HEK293 (cell line): ENCODE results near the gene GATA2.

Experiments used
- CTCF ChIA-PET: fragments of 350-600 bp; formaldehyde crosslinking; extraction: SDS; loops from one replicate; lab custom pipeline; 2021; ENCODE audit warnings: antibody characterized with exemption; lab: Yijun Ruan, JAX
- POLR2A ChIA-PET: fragments of 300-600 bp; formaldehyde crosslinking; extraction: SDS; loops from one replicate; lab custom pipeline; 2020; ENCODE audit warnings: antibody characterized with exemption, inconsistent platforms; lab: Yijun Ruan, JAX
- H3K27ac ChIP-seq: fragments of 200-500 bp; sonication (Bioruptor generic); 2 replicates; pipeline ENCODE4 v1.5.1; 2014; ENCODE audit warnings: low read depth, low read length, control low read depth, inconsistent platforms; ENCODE audit errors: extremely low read depth
- H3K36me3 ChIP-seq, 2 experiments: fragments of 200-500 bp in 1 of 2; sonication (Bioruptor generic) in 1 of 2; 1 replicate in 1 of 2; 2 replicates in 1 of 2; pipeline ENCODE4 v1.5.1; 2014 to 2017; ENCODE audit warnings: inconsistent platforms in 2 of 2, low read length in 2 of 2; ENCODE audit not compliant: control insufficient read depth in 2 of 2, insufficient read depth in 1 of 2
- H3K4me1 ChIP-seq: fragments of 200-500 bp; sonication (Bioruptor generic); 2 replicates; pipeline ENCODE4 v1.5.1; 2014; ENCODE audit warnings: mild to moderate bottlenecking, low read length, inconsistent platforms; ENCODE audit not compliant: control insufficient read depth, insufficient read depth
- H3K4me3 ChIP-seq: 2 replicates; pipeline ENCODE4 v1.5.1; 2011; ENCODE audit warnings: low read depth, mild to moderate bottlenecking, control low read depth, low read length, moderate library complexity
- H3K9me3 ChIP-seq: fragments of 200-500 bp; sonication (Bioruptor generic); 2 replicates; pipeline ENCODE4 v1.5.1; 2014; ENCODE audit warnings: low read depth, low read length, inconsistent platforms; ENCODE audit not compliant: control insufficient read depth, insufficient read depth
- EGR2 ChIP-seq: fragments of 450-650 bp; formaldehyde crosslinking; IDR thresholded peaks from 2 replicates; pipeline ENCODE4 v1.5.1; 2016; ENCODE audit warnings: low read depth, missing biosample characterization, missing genetic modification characterization
- IKZF3 ChIP-seq: fragments of 450-650 bp; IDR thresholded peaks from 2 replicates; pipeline ENCODE4 v1.5.0; 2018; ENCODE audit warnings: missing biosample characterization, mild to moderate bottlenecking, missing genetic modification characterization, moderate library complexity
- KLF17 ChIP-seq: fragments of 450-650 bp; formaldehyde crosslinking; IDR thresholded peaks from 2 replicates; pipeline ENCODE4 v1.5.1; 2016; ENCODE audit warnings: missing biosample characterization, missing genetic modification characterization
- ZFHX2 ChIP-seq: fragments of 450-650 bp; formaldehyde crosslinking; conservative IDR thresholded peaks from 2 replicates; pipeline ENCODE4 v1.5.1; 2016; ENCODE audit warnings: missing biosample characterization, missing genetic modification characterization
- ZIC2 ChIP-seq: fragments of 450-650 bp; formaldehyde crosslinking; IDR thresholded peaks from 2 replicates; pipeline ENCODE4 v1.5.1; 2016; ENCODE audit warnings: missing biosample characterization, missing genetic modification characterization
- ZNF148 ChIP-seq: fragments of 450-650 bp; formaldehyde crosslinking; IDR thresholded peaks from 2 replicates; pipeline ENCODE4 v1.5.0; 2017; ENCODE audit warnings: missing biosample characterization, missing genetic modification characterization, borderline replicate concordance
- ZNF2 ChIP-seq: fragments of 450-650 bp; formaldehyde crosslinking; IDR thresholded peaks from 2 replicates; pipeline ENCODE4 v1.5.1; 2016; ENCODE audit warnings: missing biosample characterization, missing genetic modification characterization
- ZNF292 ChIP-seq: fragments of 450-650 bp; formaldehyde crosslinking; IDR thresholded peaks from 2 replicates; pipeline ENCODE4 v1.5.1; 2016; ENCODE audit warnings: low read depth, missing biosample characterization, missing genetic modification characterization, borderline replicate concordance
- ZNF311 ChIP-seq: fragments of 450-650 bp; formaldehyde crosslinking; IDR thresholded peaks from 2 replicates; pipeline ENCODE4 v1.5.1; 2017; ENCODE audit warnings: missing biosample characterization, missing genetic modification characterization, borderline replicate concordance
- ZNF341 ChIP-seq: fragments of 450-650 bp; formaldehyde crosslinking; IDR thresholded peaks from 2 replicates; pipeline ENCODE4; 2016; ENCODE audit warnings: low read depth, missing biosample characterization, missing genetic modification characterization
- ZNF558 ChIP-seq: fragments of 450-650 bp; formaldehyde crosslinking; IDR thresholded peaks from 2 replicates; pipeline ENCODE4 v1.5.1; 2016; ENCODE audit warnings: missing biosample characterization, missing genetic modification characterization
- ZNF600 ChIP-seq: fragments of 450-650 bp; formaldehyde crosslinking; IDR thresholded peaks from 2 replicates; pipeline ENCODE4 v1.5.1; 2016; ENCODE audit warnings: missing biosample characterization, missing genetic modification characterization
- ZNF623 ChIP-seq: fragments of 450-650 bp; formaldehyde crosslinking; IDR thresholded peaks from 2 replicates; pipeline ENCODE4 v1.5.1; 2016; ENCODE audit warnings: missing biosample characterization, missing genetic modification characterization
- ZNF76 ChIP-seq: fragments of 450-650 bp; formaldehyde crosslinking; IDR thresholded peaks from 2 replicates; pipeline ENCODE4; 2016; ENCODE audit warnings: low read depth, missing biosample characterization, missing genetic modification characterization, borderline replicate concordance

Gene GATA2

GRCh38 chr3:128485282-128486204, 7.5 kb downstream of the GATA2 start:
- ChIA-PET POLR2A (no interaction called here), CTCF (interaction anchor here (0.6 kb wide), 1 partner anchor 36 kb away, joined by 3 read pairs; no protein-coding TSS in a partner anchor)
- no peak overlapping the region for H3K27ac ChIP-seq
- peaks cover 0 to 59% of the 10 kb centered on the region in 2 experiments; a peak in 1 of 3 replicates for H3K36me3 ChIP-seq
- H3K4me3 ChIP-seq = no peak overlapping the region
- no peaks in the 10 kb centered on the region for H3K9me3 ChIP-seq
- no peaks in the 10 kb centered on the region; the same call in 1 of the 2 replicates for H3K4me1 ChIP-seq
- TF ChIP-seq ZFHX2 (tag by site-specific recombination) (peak; percentile 80), ZNF623 (no peak), EGR2 (tag by site-specific recombination) (peak; percentile 67), ZNF600 (tag by site-specific recombination) (0 out of 2 replicates have a peak, but pooled peaks have one; percentile 40), ZNF292 (tag by site-specific recombination) (no peak)

GRCh38 chr3:128484404-128485281, 8.4 kb downstream of the GATA2 start:
- no peaks in the 10 kb centered on the region for H3K9me3 ChIP-seq
- ChIA-PET CTCF (no interaction called here), POLR2A (no interaction called here)
- H3K4me1 ChIP-seq = no peaks in the 10 kb centered on the region; the same call in 1 of the 2 replicates
- H3K27ac ChIP-seq = no peak overlapping the region
- H3K36me3 ChIP-seq = peaks cover 0 to 64% of the 10 kb centered on the region in 2 experiments; a peak in 1 of 3 replicates
- H3K4me3 ChIP-seq = no peak overlapping the region
- TF ChIP-seq ZNF558 (tag by site-specific recombination) = no peak
- TF ChIP-seq ZNF341 (tag by site-specific recombination) = 0 out of 2 replicates have a peak, but pooled peaks have one; percentile 48
- TF ChIP-seq IKZF3 = 0 out of 2 replicates have a peak, but pooled peaks have one; percentile 20
- no peak for TF ChIP-seq ZNF76 (tag by site-specific recombination)

- Histone ChIP-seq H3K9me3 (no peaks in the 10 kb centered on the region), H3K4me3 (no peak overlapping the region), H3K27ac (no peak overlapping the region), H3K36me3 (peaks cover 0 to 72% of the 10 kb centered on the region in 2 experiments; a peak in 1 of 3 replicates), H3K4me1 (no peaks in the 10 kb centered on the region; the same call in 1 of the 2 replicates)
- ChIA-PET CTCF (interaction anchor here (0.6 kb wide), 2 partner anchors 125 to 678 kb away, joined by 3 read pairs; no protein-coding TSS in a partner anchor), POLR2A (no interaction called here)
- peak; percentile 50; the same call in 1 of the 2 replicates for TF ChIP-seq ZNF600 (tag by site-specific recombination)
- no peak for TF ChIP-seq KLF17 (tag by site-specific recombination)
- TF ChIP-seq ZNF311 = no peak
- no peak for TF ChIP-seq ZNF148 (tag by site-specific recombination)
- no peak for TF ChIP-seq ZNF2
- TF ChIP-seq ZIC2 (tag by site-specific recombination) = peak; percentile 24; the same call in 1 of the 2 replicates
Measured at GRCh38 chr3:128483657-128484403, 9.2 kb downstream of the GATA2 start.
